Activated CD8-positive, alpha-beta memory T cell treated with anti-CD3 and anti-CD28 coated beads, Interleukin-2, amount 10 ng/mL, durations not matched to agents 7 days and 5 days (primary cell): ENCODE results near the gene TFCP2. TPM values are rescaled to one million over a fixed set of nuclear protein-coding genes. Genes with fewer than 3 reads are reported as not detected.

Experiments
- ATAC-seq: fragments of 150-1000 bp; cut with Tn5 transposase; one replicate; pipeline ENCODE4 v1.10.0; 2021; ENCODE audit warnings: moderate library complexity
- CTCF ChIA-PET: fragments of 350-600 bp; sonication (Branson Sonifier 250); formaldehyde crosslinking; loops from one replicate; lab custom pipeline; 2021; ENCODE audit warnings: antibody characterized with exemption; lab: Charles Lee
- DNase-seq: peaks from one replicate; pipeline ENCODE4 v3.0.0-alpha.2; 2020
- H3K27ac Mint-ChIP-seq: one replicate; pipeline ENCODE4 v1.8.0; 2021; ENCODE audit warnings: mild to moderate bottlenecking, mixed read lengths
- H3K27me3 Mint-ChIP-seq: one replicate; pipeline ENCODE4 v1.8.0; 2021; ENCODE audit warnings: mixed read lengths
- H3K36me3 Mint-ChIP-seq: one replicate; pipeline ENCODE4 v1.8.0; 2021; ENCODE audit warnings: mild to moderate bottlenecking, mixed read lengths
- H3K4me1 Mint-ChIP-seq: one replicate; pipeline ENCODE4 v1.8.0; 2021; ENCODE audit warnings: mixed read lengths
- H3K4me3 Mint-ChIP-seq: one replicate; pipeline ENCODE4 v1.8.0; 2021; ENCODE audit warnings: mild to moderate bottlenecking, moderate library complexity, mixed read lengths
- H3K9me3 Mint-ChIP-seq: one replicate; pipeline ENCODE4 v1.8.0; 2022; ENCODE audit warnings: low read depth, mixed read lengths
- total RNA-seq, 2 experiments: library from RNA; stranded (reverse); gene quantifications; one replicate each; pipeline ENCODE4 v1.2.3, GENCODE V29; 2021

The TFCP2 gene
- total RNA-seq, 2 experiments from 2014 or later: 34.7 to 40.5 TPM

GRCh38 chr12:51051787-51052186 is 121.1 kb downstream of the TFCP2 start:
- Mint-ChIP-seq H3K9me3 (no peaks in the 10 kb centered on the region), H3K36me3 (peaks cover 49% of the 10 kb centered on the region), H3K4me3 (no peak overlapping the region), H3K27ac (peak overlapping the region; percentile 37), H3K27me3 (no peaks in the 10 kb centered on the region), H3K4me1 (peaks cover 29% of the 10 kb centered on the region)
- DNase-seq: no peak
- no peak for ATAC-seq
- CTCF ChIA-PET: interaction anchor here (1.6 kb wide), 1 partner anchor 201 kb away, joined by 4 read pairs; no protein-coding TSS in a partner anchor

- H3K4me1 Mint-ChIP-seq: peaks cover 32% of the 10 kb centered on the region
- H3K4me3 Mint-ChIP-seq: peak overlapping the region; percentile 98
Measured at GRCh38 chr12:51049525-51049924, 123.4 kb downstream of the TFCP2 start.

GRCh38 chr12:51048661-51049251 is 124.2 kb downstream of the TFCP2 start:
- CTCF ChIA-PET: interaction anchor here (0.6 to 2.0 kb wide), 11 partner anchors 8 to 964 kb away, joined by 3 to 10 read pairs (median 3); partner anchors contain the start of genes CSRNP2, POU6F1 and SLC11A2
- Mint-ChIP-seq H3K9me3 (no peaks in the 10 kb centered on the region), H3K4me1 (peaks cover 32% of the 10 kb centered on the region), H3K27me3 (no peaks in the 10 kb centered on the region), H3K4me3 (peak overlapping the region; percentile 98), H3K36me3 (peaks cover 30% of the 10 kb centered on the region), H3K27ac (peak overlapping the region; percentile 94)
- no peak for DNase-seq
- no peak for ATAC-seq

More at GRCh38 chr12:51049525-51049924, 123.4 kb downstream of the TFCP2 start:
- Mint-ChIP-seq H3K9me3 (no peaks in the 10 kb centered on the region), H3K27ac (peak overlapping the region; percentile 94), H3K27me3 (no peaks in the 10 kb centered on the region), H3K36me3 (peaks cover 36% of the 10 kb centered on the region)
- no peak for DNase-seq
- no peak for ATAC-seq
- CTCF ChIA-PET: interaction anchor here (1.1 to 1.5 kb wide), 5 partner anchors 8 to 292 kb away, joined by 3 to 10 read pairs (median 5); partner anchors contain the start of gene SLC11A2

DNA sequence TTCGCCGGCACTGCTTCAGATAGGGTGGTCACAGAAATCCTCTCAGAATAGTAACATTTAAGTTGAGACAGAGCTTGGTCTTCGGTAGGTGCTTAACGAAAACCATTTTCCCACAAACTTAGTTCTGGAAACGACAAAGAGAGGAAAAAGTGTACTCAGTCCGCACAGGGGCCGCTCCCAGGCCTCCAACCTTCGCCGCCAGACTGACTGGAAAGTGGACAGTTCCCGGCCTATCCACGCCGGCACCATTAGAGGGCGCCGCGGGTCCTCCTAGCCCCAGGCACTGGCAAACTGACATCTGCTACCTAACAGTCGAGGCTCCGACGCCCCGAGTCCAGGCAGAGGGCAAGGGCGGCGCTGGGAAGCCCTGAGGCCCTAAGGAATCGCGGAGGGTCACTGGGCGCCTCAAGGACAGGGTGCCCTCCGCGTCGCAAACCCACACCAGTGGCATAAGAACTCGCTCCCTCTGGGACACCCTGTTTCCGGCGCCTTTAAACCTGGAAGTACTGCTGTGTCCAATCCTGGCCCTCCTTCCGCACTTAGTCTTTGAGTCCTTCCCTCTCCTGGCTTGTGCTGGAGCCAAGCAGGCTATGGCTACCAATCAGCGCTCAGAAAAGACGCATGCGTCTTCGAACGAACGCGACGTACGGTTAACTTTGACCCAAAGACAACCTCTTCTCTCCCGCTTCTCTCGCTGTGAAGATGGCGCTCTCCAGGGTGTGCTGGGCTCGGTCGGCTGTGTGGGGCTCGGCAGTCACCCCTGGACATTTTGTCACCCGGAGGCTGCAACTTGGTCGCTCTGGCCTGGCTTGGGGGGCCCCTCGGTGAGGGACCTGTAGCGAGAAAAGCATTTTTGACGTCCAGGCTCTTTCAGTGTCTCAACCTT is 125.0 kb downstream of the TFCP2 start, which contains the start of gene LETMD1:
Gene LETMD1, plus strand, starts transcription at position 673 of the 886 bp plus-strand sequence. Its CDS starts 30 bp downstream, at position 703.
- H3K4me1 Mint-ChIP-seq: peaks cover 35% of the 10 kb centered on the region
- ATAC-seq (peak; percentile 98), DNase-seq (peak; percentile 96)
- peak within 1 kb of the TSS; percentile 98 for H3K4me3 Mint-ChIP-seq
- H3K36me3 Mint-ChIP-seq: peaks cover 22% of the 10 kb centered on the region
- peak within 1 kb of the TSS; percentile 94 for H3K27ac Mint-ChIP-seq
- CTCF ChIA-PET: interaction anchor here (0.6 to 2.8 kb wide), 18 partner anchors 9 to 964 kb away, joined by 3 to 10 read pairs (median 4); partner anchors contain the start of genes CSRNP2, DAZAP2, POU6F1 and SLC11A2
- H3K9me3 Mint-ChIP-seq: no peaks in the 10 kb centered on the region
- no peaks in the 10 kb centered on the region for H3K27me3 Mint-ChIP-seq

Other genes with a start within 250 kb of the TFCP2 start
- gene HIGD1C, start 220.6 kb downstream of the TFCP2 start, total RNA-seq: not detected
- 10 to 100 TPM; 38.2 to 42.3 TPM for gene SLC11A2, start 146.8 kb downstream of the TFCP2 start, total RNA-seq
- 10 to 100 TPM; 76.7 to 80.8 TPM for gene LETMD1, start 124.8 kb downstream of the TFCP2 start, total RNA-seq
- gene CSRNP2, start 89.5 kb downstream of the TFCP2 start, total RNA-seq: 10 to 100 TPM; 17.7 to 20.4 TPM
- gene POU6F1, start 44.9 kb upstream of the TFCP2 start, total RNA-seq: 1 to 10 TPM; 3.6 to 5.4 TPM
- 100 to 1,000 TPM; 174 to 181 TPM for gene DAZAP2, start 65.7 kb upstream of the TFCP2 start, total RNA-seq
- gene SMAGP, start 97.3 kb upstream of the TFCP2 start, total RNA-seq: 1 to 10 TPM; 1.4 to 3.4 TPM
- gene BIN2, start 151.0 kb upstream of the TFCP2 start, total RNA-seq: 100 to 1,000 TPM; 109 to 147 TPM
- gene CELA1, start 173.5 kb upstream of the TFCP2 start, total RNA-seq: not detected
- 10 to 100 TPM; 43.9 to 47.9 TPM for gene GALNT6, start 218.3 kb upstream of the TFCP2 start, total RNA-seq